ENCODE measurements around the gene ULK4.
"Not testable (repeated sequence)": the region's sequence is repeated elsewhere in the genome, so short reads cannot be mapped to it uniquely, and the experiment has no call there.

The ULK4 gene

GRCh38 chr3:41872157-41872556, 89.7 kb downstream of the ULK4 start:
- DNase-seq (ENCODE audit: low spot score), result no peak

DNA sequence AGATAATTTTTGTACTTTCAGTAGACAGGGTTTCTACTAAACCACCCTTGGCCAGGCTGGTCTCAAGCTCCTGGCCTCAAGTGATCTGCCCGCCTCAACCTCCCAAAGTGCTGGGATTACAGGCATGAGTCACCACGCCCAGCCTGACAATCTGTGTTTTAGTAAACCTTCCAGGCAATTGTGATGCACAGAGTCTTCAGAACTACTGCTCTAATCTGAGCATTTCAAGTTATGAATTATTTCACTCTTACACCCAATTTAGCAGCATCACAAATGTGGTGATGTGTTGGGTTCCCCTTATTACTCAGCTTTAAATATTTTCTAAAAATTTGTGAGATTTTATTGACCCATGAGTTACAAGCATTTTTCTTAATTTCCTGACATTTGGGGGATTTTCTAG, 94.4 kb downstream of the ULK4 start:
- DNase-seq (ENCODE audit: low spot score), result no peak

- DNase-seq (ENCODE audit: low spot score), result no peak
Observed at GRCh38 chr3:41866298-41866697, 95.6 kb downstream of the ULK4 start.

- no peak for DNase-seq (ENCODE audit: low spot score)
Observed at GRCh38 chr3:41863024-41863423, 98.9 kb downstream of the ULK4 start.

- not testable (repeated sequence) for DNase-seq (ENCODE audit: low spot score)
Observed at GRCh38 chr3:41860489-41860888, 101.4 kb downstream of the ULK4 start.

DNA sequence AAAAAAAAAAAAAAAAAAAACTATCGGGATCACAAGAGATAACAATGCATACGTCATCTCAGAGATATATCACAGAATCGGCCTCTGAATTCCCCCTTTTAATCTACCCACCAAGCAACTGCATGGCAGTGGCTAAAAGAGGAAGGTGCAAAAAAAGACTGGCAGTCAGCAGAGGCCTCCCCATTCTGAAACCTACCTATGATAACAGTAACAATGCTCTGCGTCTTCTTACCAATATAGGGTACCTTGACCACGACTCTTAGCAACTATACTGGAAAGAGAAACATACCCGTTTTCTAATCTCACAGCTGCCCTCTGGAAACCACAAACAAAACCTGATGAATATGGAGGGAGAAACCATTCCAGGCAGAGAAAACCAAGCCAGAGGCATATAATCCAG, 106.9 kb downstream of the ULK4 start:
- DNase-seq (ENCODE audit: low spot score), result no peak

DNA sequence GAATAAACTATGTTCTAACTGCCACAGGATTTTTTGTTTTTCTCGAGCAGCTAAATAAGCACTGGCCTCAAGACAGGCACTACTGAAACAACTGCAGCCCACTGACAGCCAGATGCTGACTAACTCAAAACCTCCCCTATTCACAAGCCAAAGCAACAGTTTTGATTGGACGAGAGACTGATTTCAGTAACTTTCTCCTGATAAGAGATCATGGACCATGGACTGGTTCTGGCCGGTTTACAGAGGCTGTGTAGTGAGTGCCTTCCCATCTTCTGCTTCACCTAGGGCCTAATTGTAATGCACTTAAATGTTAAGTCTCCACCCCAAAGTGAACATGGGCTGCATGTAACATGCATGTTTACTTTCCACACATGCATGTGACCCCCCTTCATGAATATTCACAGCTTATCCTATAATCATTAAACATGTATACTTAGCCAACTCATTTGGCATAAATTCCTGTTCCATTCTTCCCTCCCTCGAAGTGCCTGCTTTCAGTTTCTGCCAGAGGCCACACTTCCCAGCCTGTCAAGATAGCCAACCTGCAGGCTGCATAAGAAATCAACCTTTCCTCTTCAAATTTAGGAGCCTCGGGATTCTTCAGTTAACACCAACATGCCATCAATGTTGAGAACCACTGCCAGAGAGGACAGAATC, 108.2 kb downstream of the ULK4 start:
- no peak for DNase-seq (ENCODE audit: low spot score)

DNA sequence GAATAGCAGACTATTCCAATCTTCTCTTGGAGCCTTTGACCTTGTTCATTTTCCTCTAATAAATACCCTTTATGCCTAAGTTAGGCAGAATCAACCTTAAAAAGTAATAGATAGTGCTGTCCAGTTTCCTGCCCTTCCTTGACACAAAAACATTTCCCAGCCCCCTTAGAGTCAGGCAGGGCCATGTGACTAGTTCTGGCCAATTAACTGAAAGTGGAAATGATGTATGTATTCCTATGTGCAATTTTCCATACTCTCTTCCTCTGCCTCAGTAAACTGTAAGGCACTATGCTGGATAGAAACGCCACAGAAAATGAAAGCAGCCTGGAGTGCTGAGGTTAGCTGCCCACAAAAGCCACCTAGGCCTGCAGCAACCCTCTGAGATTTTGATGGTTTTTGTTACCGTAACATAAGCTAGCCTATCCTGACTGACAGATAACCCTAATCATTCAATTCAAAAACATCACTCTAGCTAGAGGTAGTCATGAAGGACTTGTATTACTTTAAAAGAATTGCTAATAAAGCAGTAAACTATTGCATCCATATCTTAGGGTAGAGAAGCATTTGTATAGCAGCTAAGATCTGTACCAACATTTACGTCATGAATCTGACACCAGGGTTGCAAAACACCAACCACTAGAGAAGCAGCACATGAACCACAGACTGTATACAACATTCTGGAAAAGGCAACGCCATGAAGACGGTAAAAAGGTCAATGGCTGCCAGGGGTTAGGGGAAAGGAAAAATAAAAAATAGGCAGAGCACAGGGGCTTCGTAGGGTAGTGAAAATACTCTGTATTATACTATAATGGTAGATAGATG, 112.9 kb downstream of the ULK4 start:
- DNase-seq (ENCODE audit: low spot score), result no peak

GRCh38 chr3:41847679-41848078, 114.2 kb downstream of the ULK4 start:
- DNase-seq (ENCODE audit: low spot score), result no peak

DNA sequence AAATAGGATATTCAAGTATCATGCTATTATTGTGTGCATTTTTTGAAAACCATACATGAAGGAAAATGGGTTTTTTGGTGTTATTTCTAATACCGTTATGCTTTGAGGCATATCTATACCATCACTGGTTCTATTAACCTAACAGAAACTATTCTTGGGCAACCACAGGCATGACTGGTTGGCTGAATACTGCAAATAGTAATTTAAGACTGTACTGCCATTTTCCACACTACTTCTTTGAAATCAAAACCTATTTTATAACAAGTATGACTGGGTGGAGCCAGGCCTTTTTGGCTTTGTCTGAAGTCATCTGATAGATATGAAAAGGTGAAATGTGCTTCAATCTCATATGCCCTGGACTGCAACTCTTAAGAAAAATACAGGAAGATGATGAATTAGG, 115.1 kb downstream of the ULK4 start:
- DNase-seq (ENCODE audit: low spot score), result no peak

DNA sequence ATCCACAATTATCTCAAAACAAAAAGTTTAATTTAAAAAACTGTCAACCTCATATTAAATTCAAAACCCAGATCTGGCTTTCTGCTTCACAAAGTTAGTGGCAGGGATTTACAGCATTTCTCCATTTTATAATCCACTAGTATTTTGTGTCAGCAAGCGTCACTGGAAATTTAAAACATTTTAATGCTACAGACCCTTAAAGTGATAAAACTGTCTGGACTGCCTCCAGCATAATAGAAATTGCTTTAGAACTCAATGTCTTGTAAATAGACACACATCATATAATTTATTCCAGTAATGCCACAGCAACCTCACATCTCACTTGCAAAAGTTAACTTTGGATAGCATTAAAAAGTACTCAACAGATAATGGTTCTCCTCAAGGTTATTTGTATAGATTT, 116.1 kb downstream of the ULK4 start:
- no peak for DNase-seq (ENCODE audit: low spot score)

DNA sequence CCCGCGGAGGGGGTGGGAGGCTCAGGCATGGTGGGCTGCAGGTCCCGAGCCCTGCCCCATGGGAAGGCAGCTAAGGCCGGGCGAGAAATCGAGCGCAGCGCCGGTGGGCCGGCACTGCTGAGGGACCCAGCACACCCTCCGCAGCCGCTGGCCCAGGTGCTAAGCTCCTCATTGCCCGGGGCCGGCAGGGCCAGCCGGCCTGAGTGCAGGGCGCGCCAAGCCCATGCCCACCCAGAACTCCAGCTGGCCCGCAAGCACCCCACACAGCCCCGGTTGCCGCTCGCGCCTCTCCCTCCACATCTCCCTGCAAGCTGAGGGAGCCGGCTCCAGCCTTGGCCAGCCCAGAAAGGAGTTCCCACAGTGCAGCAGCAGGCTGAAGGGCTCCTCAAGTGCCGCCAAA, 117.6 kb downstream of the ULK4 start:
- DNase-seq (ENCODE audit: low spot score), result not testable (repeated sequence)

- not testable (repeated sequence) for DNase-seq (ENCODE audit: low spot score)
Observed at GRCh38 chr3:41840936-41841668, 120.8 kb downstream of the ULK4 start.

GRCh38 chr3:41836360-41837134, 125.4 kb downstream of the ULK4 start:
- DNase-seq (ENCODE audit: low spot score), result peak; percentile 2

DNA sequence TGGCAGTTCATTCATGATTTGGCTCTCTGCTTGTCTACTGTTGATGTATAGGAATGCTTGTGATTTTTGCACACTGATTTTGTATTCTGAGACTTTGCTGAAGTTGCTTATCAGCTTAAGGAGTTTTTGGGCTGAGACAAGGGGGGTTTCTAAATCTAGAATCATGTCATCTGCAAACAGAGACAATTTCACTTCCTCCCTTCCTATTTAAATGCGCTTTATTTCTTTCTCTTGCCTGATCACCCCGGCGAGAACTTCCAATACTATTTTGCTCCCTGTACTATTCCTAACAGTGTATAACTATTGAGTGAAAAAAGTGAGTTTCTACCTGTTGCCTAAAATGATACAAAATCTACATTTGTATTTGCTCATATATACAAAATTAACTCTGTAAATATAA, 128.3 kb downstream of the ULK4 start:
- DNase-seq (ENCODE audit: low spot score), result no peak

DNA sequence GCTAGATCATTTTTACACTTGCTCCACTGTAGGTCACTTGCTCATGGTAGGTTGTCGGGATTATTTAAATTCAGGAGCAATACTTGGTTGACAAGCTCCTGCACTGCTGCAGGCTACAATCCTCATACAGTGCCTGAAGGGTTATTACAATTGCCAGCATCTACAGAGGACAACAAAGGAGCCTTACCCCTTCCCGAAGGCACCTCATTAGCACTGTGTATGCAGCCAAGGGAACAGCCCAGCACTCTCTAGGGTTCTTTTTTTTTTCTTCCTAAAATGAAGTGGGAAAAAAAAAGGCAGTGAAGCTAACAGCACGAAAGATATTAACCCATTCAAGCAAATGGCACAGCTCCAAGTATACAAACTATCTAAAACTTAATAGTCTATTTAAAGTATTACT, 142.7 kb downstream of the ULK4 start:
- DNase-seq (ENCODE audit: low spot score), result no peak

- no peak for DNase-seq (ENCODE audit: low spot score)
Observed at GRCh38 chr3:41808618-41809017, 153.3 kb downstream of the ULK4 start.

DNA sequence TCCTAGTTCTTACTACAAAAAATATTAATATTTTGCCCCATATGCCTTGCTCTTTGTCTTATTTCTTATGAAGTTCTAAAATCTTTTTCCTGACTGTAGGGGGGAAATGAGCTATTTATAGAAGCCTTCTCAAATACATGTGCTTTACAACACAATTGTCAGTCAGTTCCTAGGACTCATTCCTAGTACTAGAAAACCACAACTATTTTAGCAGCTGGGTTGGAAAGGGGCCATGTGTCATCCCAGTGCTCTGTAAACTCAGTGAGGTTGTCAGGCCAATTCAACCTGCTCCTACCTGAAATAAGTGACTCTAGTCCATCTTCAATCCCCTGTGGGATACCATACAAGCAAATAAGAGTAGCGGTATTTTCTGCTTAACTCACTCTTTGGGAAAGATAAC, 153.8 kb downstream of the ULK4 start:
- DNase-seq (ENCODE audit: low spot score), result no peak

DNA sequence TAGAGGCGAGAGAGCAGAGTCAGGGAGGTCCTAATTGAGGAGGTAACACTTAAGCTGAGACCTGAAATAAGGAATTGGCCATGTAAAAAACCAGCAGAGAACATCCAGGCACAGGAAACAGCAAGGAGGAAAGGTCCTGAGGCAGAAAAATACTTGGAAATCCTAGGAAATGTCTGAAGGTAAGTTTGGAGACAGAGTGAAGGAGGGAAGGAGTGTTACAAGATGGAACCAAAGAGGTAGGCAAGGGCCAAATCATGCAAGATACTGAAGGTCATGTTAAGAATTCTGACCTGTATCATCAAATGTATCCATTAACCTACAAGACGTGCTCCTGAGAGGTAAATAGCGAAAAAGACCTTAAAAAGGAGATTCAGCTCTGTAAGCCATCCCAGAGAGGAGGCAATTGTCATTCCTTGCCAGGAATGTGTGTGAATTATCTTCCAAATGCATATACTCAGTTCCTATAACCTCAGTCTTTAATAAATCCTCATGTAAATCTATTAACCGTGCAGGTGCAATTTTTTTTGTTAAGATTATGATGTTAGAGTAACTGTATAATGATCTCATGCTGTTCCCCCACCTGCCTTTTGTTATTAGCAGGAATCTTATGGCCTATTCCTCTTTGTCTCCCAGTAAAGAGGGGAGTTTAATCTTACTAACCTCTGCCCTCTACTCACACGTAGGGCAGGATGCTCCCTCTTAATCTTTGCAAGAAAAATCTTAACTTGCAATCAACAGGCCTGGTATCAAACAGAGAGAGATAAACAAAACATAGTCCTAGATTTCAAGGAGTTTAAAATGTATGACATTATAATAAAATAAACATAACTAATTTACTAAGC, 166.9 kb downstream of the ULK4 start:
- no peak for DNase-seq (ENCODE audit: low spot score)

GRCh38 chr3:41792806-41793205, 169.1 kb downstream of the ULK4 start:
- DNase-seq (ENCODE audit: low spot score), result no peak

DNA sequence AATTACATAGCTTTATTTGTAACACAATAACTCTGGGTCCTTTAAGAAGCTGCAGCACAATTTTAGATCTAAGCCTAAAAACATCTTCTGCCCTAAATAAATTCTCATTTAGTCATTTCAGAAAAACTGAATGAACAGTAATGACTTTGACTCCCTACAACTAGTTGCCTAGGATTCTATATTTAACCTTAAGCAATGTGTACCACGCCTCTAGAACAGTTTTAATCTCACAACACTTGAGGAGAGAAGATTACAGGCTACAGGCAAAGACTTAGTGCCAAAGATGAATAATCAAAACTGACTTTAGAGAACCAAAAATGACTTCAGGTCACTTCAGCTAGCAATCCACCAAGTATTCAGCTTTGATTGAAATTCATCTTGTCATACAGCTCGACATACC, 192.8 kb downstream of the ULK4 start:
- no peak for DNase-seq (ENCODE audit: low spot score)

Measured in SK-N-DZ (cell line).